Right lobe of liver (tissue), 6 donors: ENCODE results near the gene HOTAIR. TPM values are rescaled to one million over a fixed set of nuclear protein-coding genes. Genes with fewer than 3 reads are reported as not detected.

Source experiments
- ATAC-seq, 4 donors: fragments of 200-7000 bp; cut with Tn5 transposase; one replicate each; pipeline ENCODE4 v1.9.1; 2020; ENCODE audit warnings: mild to moderate bottlenecking in 4 of 4, moderate library complexity in 4 of 4
- DNase-seq, 3 donors: peaks; one replicate each; pipeline ENCODE4 v3.0.0-alpha.2; 2020
- H3K27ac ChIP-seq, 3 donors: fragments of 200-600 bp; one replicate each; pipeline ENCODE4 v1.8.0; 2022
- H3K27me3 ChIP-seq, 2 donors: fragments of 200-600 bp; one replicate each; pipeline ENCODE4 v1.8.0; 2022
- H3K36me3 ChIP-seq, 4 donors: fragments of 200-600 bp; sonication (generic) in 1 of 4; one replicate each; pipeline versions ENCODE4 v1.5.1 to v1.8.0; 2017 to 2022; ENCODE audit warnings: control low read depth in 1 of 4
- H3K4me1 ChIP-seq, 4 donors: fragments of 200-600 bp; sonication (generic) in 1 of 4; one replicate each; pipeline versions ENCODE4 v1.5.1 to v1.8.0; 2017 to 2022; ENCODE audit warnings: control low read depth in 1 of 4
- H3K4me3 ChIP-seq, 3 donors: fragments of 200-600 bp; one replicate each; pipeline ENCODE4 v1.8.0; 2022
- H3K9me3 ChIP-seq, 4 donors: fragments of 200-600 bp; sonication (generic) in 1 of 4; one replicate each; pipeline versions ENCODE4 v1.5.1 to v1.8.0; 2017 to 2022; ENCODE audit warnings: control low read depth in 1 of 4
- CTCF ChIP-seq, 4 donors: fragments of 200-600 bp in 3 of 4; fragments of 450-650 bp in 1 of 4; IDR thresholded peaks; one replicate each; pipeline versions ENCODE4 v1.5.1 to v1.8.0; 2016 to 2022; ENCODE audit warnings: antibody characterized with exemption in 4 of 4, mild to moderate bottlenecking in 2 of 4
- POLR2A ChIP-seq: fragments of 450-650 bp; IDR thresholded peaks from one replicate; pipeline ENCODE4 v1.6.1; 2017; ENCODE audit warnings: antibody characterized with exemption, mild to moderate bottlenecking
- WGBS: methylation state at CpG from one replicate; pipeline ENCODE4 v1.1.6; 2018; ENCODE audit warnings: low coverage, low lambda C conversion rate; ENCODE audit not compliant: insufficient coverage; ENCODE audit errors: missing lambda C conversion rate; 5-methylcytosine and 5-hydroxymethylcytosine counted together
- intact Hi-C, 2 donors: fragments of 100-400 bp; cut with DNase I; formaldehyde crosslinking; loops; one replicate each; pipeline versions ENCODE4 v1.11.2 to v1.14.1; 2022
- total RNA-seq, 6 experiments: library from RNA; depleted of rRNA in 2 of 6; stranded (reverse); fragments of >200 nt in 2 of 6; fragmentation: NEBNext Ultra II Directional in 3 of 6; extraction: Animal tissue kit (Norgen Biotek cat#: 25700) in 3 of 6; gene quantifications; one replicate each; pipeline versions ENCODE4 v1.1.0 to v1.2.4, GENCODE V29; 2016 to 2023
- donor health status: DM: no; HTN: yes; CAD: no.
- donor health status: DM: no; HTN: no; CAD: no.
- donor health status: DM: no; HTN: no; CAD: no.
- donor health status: DM: no; HTN: yes; CAD: no.
- donor health status: DM: no; HTN: yes; CAD: no.

HOTAIR gene
- total RNA-seq, 6 experiments from 2014 or later, result not detected

GRCh38 chr12:53995378-53996239 is 20.9 kb upstream of the HOTAIR start:
- ATAC-seq, result peak; percentile 39 to 70 (median 64)
- no peaks in the 10 kb centered on the region for H3K9me3 ChIP-seq
- H3K4me1 ChIP-seq, result peaks cover 0 to 28% (median 2%) of the 10 kb centered on the region in 4 donors
- intact Hi-C loops, result no loop called here
- H3K27ac ChIP-seq, result no peak overlapping the region
- peaks cover 3 to 61% of the 10 kb centered on the region in 2 donors for H3K27me3 ChIP-seq
- DNase-seq, result no peak
- WGBS, result 2% methylated on average over 39 of the region's 48 CpGs
- no peak for TF ChIP-seq POLR2A
- H3K4me3 ChIP-seq, result peak overlapping the region; percentile 40 to 48 (median 46)
- H3K36me3 ChIP-seq, result no peaks in the 10 kb centered on the region

GRCh38 chr12:53995002-53995377 is 20.2 kb upstream of the HOTAIR start:
- no peak for TF ChIP-seq POLR2A
- TF ChIP-seq CTCF (IDR thresholded peaks at IDR 0.05), result no peak
- Histone ChIP-seq H3K9me3 (no peaks in the 10 kb centered on the region), H3K4me1 (peaks cover 0 to 22% (median 2%) of the 10 kb centered on the region in 4 donors), H3K36me3 (no peaks in the 10 kb centered on the region), H3K4me3 (peak overlapping the region in 2 of 3 donors; percentile 46 to 48), H3K27ac (no peak overlapping the region), H3K27me3 (peaks cover 3 to 56% of the 10 kb centered on the region in 2 donors)
- no peak for DNase-seq
- intact Hi-C loops, result no loop called here
- ATAC-seq, result peak in 3 of 4 donors; percentile 8 to 26 (median 13)
- WGBS, result 6% methylated on average over 15 of the region's 17 CpGs

GRCh38 chr12:53994264-53995001 is 19.7 kb upstream of the HOTAIR start:
- H3K36me3 ChIP-seq, result no peaks in the 10 kb centered on the region
- H3K27ac ChIP-seq, result no peak overlapping the region
- ATAC-seq (peak in 2 of 4 donors; percentile 16 to 18), DNase-seq (no peak)
- WGBS, result 7% methylated on average over 27 of the region's 60 CpGs
- intact Hi-C loops, result no loop called here
- H3K4me3 ChIP-seq, result no peak overlapping the region
- H3K9me3 ChIP-seq, result no peaks in the 10 kb centered on the region
- peaks cover 0 to 17% (median 2%) of the 10 kb centered on the region in 4 donors for H3K4me1 ChIP-seq
- TF ChIP-seq POLR2A (no peak), CTCF (IDR thresholded peaks at IDR 0.05) (no peak)
- H3K27me3 ChIP-seq, result peaks cover 3 to 55% of the 10 kb centered on the region in 2 donors

GRCh38 chr12:53994009-53994263 is 19.2 kb upstream of the HOTAIR start:
- Histone ChIP-seq H3K27me3 (peaks cover 3 to 60% of the 10 kb centered on the region in 2 donors), H3K36me3 (no peaks in the 10 kb centered on the region), H3K9me3 (no peaks in the 10 kb centered on the region), H3K27ac (no peak overlapping the region), H3K4me1 (peaks cover 0 to 17% (median 2%) of the 10 kb centered on the region in 4 donors), H3K4me3 (no peak overlapping the region)
- WGBS, result 12% methylated on average over 9 of the region's 19 CpGs
- DNase-seq, result no peak
- intact Hi-C loops, result no loop called here
- TF ChIP-seq POLR2A (no peak), CTCF (IDR thresholded peaks at IDR 0.05) (no peak)
- ATAC-seq, result no peak
